Measurements from ENCODE around the gene KLF2. TPM values are rescaled to one million over a fixed set of nuclear protein-coding genes. Genes with fewer than 3 reads are reported as not detected.

Gene KLF2
- total RNA-seq: 11.2 and 13.1 TPM in 2 replicates

DNA sequence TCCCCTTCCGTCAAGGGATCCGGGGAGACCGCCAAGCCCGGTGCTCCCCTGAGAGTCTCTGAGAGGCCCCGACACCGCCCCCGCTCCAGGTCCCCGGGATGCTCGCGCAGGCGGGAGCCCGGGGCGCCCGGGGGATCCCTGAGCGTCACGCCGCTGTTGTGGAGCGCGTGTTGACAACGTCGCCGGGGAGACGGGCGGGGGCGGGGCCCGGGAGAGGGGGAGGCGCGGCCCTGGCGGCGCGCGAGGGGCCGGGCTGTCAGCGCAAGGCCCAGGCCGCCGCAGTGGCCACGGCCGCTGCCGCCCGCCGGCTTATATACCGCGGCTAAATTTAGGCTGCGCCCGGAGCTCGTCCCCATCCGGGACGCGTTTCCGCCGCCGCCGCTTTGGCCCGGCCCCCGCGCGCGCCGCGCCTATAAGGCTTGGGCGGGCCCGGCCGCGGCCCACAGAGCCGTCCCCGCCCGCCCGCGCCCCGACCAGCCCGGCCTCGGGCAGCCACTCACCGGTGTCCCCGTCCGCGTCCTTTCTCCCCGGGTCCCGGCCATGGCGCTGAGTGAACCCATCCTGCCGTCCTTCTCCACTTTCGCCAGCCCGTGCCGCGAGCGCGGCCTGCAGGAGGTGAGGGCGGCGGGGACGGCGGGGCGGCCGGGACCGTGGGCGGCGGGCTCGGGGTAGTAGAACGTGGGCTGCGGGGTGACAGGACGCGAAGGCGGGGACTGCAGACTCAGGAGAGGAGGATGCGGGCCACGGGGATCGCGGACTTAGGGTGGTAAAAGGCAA, at the start of gene KLF2:
Gene KLF2 (plus strand): TSS at position 443 of the 777 bp plus-strand sequence. CDS start 98 bp downstream, at position 541.

Other genes starting within 250 kb of the KLF2 start
- 1,030 and 1,294 TPM in 2 replicates for gene TPM4, start 248.3 kb upstream of the KLF2 start, total RNA-seq
- gene RAB8A, start 212.9 kb upstream of the KLF2 start, total RNA-seq: 54.7 and 102 TPM in 2 replicates
- not detected in 2 replicates for gene HSH2D, start 181.1 kb upstream of the KLF2 start, total RNA-seq
- gene CIB3, start 151.3 kb upstream of the KLF2 start, total RNA-seq: not detected in 2 replicates
- gene FAM32A, start 139.4 kb upstream of the KLF2 start, total RNA-seq: 102 and 108 TPM in 2 replicates
- gene AP1M1, start 126.9 kb upstream of the KLF2 start, total RNA-seq: 79.7 and 127 TPM in 2 replicates
- gene EPS15L1, start 147.1 kb downstream of the KLF2 start, total RNA-seq: 14.9 and 16.0 TPM in 2 replicates
- not detected in 2 replicates for gene CALR3, start 171.3 kb downstream of the KLF2 start, total RNA-seq
- gene C19orf44, start 171.6 kb downstream of the KLF2 start, total RNA-seq: 4.6 and 5.9 TPM in 2 replicates
- gene CHERP, start 217.6 kb downstream of the KLF2 start, total RNA-seq: 7.9 and 9.2 TPM in 2 replicates
- 46.8 and 54.1 TPM in 2 replicates for gene SLC35E1, start 247.6 kb downstream of the KLF2 start, total RNA-seq

Data from placental pericyte (primary cell).